ENCODE results near the gene LRRC4C.
"Not testable (repeated sequence)": the region's sequence is repeated elsewhere in the genome, so short reads cannot be mapped to it uniquely, and the experiment has no call there.

Gene LRRC4C

DNA sequence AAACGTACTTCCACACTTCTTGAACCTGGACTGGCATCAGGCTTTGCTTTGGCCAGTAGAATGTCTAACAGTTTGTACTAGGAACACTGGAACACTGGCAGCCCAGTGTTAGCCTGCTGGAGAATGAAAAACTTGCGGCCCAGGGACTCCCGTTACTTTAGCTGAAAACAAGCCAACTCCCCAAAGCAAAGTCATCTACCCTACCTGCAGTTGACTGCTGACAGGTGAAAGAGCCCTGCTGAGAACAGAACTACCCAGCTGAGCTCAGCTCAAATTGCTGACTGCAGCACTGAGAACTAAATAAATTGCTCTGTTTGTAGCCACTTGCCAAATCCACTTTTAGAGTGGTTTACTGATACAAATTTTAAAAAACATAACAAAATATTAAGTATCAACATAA, 342.5 kb downstream of the LRRC4C start:
- DNase-seq (ENCODE audit: low spot score): no peak

DNA sequence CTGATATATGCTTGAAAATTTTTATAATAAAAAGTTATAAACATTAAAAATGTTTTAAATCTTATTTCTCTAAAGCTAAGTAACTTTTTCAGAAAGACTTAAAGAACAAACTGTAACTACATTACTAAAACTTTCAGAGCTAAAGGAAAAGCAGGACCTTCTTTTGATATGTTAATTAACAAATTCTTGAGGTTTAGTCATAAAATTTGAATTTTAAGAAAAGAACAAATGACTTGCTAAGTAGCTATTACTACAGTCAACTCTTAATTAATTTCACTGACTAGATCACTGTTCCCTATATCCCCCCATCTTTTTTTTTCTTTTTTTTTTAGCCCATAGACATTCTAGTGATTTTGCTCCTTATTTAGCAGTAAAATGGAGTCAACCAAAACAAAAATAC, 344.4 kb downstream of the LRRC4C start:
- DNase-seq (ENCODE audit: low spot score): no peak

DNA sequence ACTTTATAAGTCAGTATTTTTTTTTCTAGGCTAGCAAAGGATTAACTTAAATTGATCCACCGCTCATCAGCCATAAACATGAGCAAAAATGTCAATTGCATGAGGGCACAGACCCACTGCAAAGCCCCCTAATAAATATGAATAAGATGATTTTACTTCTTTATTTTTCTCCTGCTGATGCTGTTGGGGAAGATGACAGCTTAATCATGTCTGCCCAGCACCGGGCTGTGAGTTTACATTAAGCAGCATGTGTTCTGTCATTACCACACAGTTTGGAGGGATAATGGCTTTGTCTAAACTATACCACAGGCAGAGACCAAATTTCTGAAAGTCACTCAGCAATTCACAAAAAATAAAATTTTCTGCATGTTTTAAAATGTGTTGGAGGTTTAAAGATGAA, 346.3 kb downstream of the LRRC4C start:
- DNase-seq (ENCODE audit: low spot score): no peak

DNA sequence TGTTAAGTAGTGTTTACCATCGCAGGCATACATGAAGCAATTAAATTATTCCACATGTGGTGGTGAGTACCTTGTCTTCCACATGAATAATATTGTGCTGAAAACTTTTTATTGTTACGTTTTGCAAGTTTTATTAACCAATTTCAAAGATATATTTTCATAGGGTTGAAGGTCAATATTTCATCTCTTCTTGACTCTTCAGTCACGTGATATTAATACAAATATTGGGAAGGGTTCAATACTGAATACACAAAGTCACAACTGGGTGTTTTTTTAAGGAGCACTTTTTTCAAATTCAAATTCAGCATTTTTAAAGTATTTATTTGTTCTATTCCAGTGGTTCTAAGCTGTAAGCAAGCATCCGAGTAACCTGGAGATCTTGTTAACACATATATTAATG, 348.9 kb downstream of the LRRC4C start:
- DNase-seq (ENCODE audit: low spot score): no peak

DNA sequence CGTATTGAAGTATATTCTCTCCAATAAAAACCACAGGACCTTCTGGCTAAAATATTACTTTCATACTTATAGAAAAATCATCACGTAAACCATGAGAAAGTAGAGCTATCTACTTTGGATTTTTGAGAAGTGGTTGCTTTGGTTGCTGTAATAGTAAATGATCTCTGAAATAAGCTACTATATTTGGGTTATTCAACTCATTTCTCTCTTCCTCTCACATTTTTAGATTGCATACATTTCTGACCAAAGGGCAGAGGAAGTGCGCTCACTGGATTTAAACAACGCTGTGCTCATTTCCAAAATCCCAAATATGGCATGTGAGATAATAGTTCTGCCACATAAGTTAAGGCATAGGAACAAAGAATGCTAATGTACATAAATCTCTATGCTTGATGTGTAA, 357.0 kb downstream of the LRRC4C start:
- no peak for DNase-seq (ENCODE audit: low spot score)

DNA sequence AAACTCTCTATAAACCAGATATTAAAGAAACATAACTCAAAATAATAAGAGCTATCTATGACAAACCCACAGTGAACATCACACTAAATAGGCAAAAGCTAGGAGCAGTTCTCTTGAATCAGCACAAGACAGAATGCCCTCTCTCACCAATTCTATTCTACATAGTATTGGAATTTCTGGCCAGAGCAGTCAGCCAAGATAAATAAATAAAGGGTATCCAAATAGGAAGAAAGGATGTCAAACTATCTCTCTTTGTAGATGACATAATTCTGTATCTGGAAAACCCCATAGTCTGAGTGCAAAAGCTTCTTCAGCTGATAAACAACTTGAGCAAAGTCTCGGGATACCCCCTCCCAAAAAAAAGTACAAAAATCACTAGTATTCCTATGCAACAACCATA, 359.8 kb downstream of the LRRC4C start:
- DNase-seq (ENCODE audit: low spot score): no peak

DNA sequence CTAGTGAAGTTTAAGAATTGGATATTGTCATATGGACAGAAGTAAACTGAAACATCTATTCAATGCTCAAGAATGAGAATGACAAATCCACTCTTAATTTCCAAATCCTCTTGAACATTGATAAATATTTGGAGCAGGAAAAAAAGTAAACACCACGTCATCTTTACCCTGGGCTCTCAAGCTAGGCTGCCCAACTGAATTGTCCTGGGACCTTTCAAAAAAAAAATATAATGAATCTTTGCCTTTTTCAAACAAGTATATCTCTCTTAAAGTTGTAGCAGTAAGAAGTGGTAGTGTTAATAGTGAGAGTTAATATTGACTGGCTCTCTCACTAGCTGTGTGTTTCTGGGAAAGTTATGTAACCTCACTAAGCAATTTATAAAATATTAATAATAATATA, 374.3 kb downstream of the LRRC4C start:
- DNase-seq (ENCODE audit: low spot score): no peak

DNA sequence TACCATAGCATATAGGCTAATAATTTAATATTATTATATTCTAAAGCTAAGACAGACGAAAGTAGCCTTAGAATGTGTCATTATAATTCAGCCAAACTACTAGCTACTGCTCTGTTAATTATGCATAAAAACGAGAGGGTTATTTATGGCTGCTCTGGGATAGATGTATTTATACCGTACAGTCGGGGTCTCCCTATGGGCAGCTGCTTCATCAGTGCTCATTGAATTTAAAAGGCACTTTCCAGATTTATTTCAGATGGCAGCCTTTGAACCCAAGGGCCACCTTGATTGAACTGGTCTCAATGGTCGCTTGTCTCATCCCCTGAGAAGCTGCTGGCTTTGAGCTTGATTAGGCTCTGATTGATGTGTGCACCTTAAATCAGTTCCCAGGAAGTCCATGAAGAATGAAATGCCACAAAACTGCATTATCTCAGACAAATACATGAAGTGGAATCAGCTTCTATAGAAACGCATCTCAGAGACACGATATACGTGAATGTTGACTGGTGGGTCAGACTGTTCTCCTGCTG, 377.6 kb downstream of the LRRC4C start:
- DNase-seq (ENCODE audit: low spot score): no peak

DNA sequence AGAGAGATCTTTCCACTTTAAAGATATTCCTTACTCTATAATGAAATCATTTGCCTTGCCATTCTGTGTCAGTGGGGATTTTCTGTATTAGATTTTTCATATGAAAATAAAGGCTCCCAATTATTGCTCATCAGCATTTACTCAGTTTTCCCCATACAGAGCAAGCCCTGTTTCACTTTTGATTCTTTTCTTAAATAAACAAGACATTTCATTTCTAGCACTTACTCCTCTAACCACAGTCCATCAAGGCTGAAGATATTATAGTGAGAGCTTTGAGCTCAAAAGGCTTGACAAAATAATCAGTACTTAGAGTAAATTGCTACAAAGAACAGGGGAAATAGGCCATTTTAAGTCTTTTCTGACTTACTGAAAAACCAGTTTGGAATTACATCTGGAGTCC, 385.1 kb downstream of the LRRC4C start:
- DNase-seq (ENCODE audit: low spot score): no peak

DNA sequence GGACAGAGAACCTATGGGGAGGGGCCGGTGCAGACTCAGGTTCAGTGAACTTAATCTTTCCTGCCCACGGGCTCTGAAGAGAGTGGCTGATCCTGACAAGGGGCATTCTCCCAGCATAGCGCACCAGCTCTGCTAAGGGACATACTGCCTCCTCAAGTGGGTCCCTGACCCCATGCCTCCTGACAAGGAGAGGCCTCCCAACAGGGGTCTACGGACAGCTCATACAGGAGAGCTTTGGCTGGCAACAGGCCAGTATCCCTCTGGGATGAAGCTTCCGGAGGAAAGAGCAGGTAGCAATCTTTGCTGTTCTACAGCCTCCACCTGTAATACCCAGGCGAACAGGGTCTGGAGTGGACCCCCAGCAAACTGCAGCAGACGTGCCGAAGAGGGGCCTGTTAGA, 394.0 kb downstream of the LRRC4C start:
- no peak for DNase-seq (ENCODE audit: low spot score)

DNA sequence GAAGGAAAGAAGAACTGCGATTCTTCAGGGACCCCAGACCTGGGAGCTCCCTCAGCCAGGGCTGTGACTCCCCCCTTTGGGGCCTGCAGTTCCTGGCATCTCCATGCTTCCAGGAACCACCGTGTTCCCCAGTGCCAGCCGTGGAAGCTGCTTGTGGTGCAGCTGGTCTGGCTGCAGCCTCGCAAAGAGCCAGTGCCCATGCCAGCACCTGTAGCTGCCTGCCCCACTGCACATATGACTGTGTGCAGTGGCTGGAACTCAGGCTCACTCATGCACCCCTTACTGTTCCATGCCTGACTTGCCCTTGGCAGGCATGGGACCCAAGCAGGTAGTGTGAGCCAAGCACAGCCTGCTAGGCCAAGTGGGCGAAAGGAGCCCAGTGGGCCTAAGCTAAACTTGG, 401.3 kb downstream of the LRRC4C start:
- DNase-seq (ENCODE audit: low spot score): no peak

DNA sequence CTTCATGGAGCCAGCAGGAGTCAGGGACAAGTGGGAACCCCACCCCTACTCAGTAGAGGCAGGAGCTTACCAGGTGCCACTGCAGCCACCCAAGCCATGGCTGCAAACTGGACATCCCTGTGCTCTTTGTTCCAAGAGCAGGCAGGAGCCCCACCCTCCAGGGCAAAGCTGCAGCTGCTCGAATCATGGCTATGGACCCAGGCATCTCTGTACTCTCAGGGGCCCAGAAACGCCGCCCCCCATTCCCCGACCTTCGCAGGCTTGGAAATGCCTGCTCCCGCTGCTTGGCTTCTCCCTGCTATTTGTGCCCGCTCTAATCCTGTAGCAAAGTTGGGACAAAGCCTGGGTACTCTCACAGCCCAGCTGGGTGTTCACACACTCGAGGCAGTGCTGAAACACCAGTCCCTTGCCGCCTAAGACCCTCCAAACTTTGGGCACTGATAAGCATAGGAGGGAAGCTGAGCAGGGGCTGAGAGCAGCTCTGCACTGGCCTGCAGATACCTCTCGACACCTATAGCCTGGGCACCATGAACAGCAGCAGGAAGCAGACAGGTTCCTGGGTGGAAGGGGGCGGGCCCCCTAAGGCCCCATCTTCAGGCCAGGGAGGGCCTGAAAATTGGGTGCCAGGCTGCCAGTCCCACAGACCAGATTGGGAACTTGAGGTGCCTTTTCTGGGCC, 402.4 kb downstream of the LRRC4C start:
- DNase-seq (ENCODE audit: low spot score): no peak

DNA sequence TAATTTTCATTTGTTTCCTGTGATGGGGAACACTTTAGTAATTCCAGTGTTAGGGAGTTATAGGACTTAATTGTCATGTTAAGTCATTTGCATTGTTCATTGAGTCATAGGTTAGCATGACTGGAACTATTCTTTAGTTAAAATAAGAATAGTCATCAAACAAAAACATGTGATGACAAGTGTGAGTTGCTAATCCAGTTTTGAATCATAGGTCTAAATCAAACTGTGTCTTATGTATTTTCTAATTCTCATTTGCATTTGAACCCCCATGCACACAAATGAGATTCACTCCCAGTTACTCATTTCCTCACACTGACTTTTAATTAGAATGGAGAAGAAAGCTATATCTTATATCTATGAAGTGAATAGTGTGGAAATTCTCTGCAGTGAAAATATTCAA, 405.6 kb downstream of the LRRC4C start:
- DNase-seq (ENCODE audit: low spot score): no peak

DNA sequence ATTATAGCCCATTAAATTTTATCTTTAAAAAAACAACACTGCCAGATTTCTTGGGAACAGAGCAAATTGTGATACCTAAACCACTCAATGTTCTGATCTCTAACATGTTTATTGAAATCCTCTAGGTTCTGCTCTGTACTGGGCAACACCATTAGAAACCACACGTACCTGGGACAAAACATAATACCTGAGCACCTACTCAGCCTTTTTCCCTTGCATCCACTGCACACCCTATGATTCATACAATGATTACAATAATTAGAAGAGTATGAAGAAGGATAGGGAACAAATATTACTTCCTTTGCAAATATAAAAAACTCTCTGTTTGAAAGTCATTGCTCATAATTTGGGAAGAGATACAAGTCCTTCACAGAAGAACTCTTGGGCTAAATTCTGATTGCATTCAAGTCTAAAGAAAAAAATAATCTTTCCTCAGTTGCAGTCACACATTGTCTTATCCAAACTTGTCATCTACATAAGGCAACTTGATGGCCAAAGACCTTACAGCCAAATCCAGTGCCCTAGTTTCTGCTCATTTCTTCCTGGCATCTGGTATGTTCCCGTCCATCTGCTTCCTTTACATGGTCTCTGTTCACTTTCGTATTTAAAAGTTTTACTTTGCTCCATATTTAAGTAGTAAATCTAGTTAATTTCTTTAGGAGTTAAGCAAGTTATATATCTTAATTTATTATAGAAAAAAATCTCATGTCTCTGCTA, 407.4 kb downstream of the LRRC4C start:
- DNase-seq (ENCODE audit: low spot score): no peak

DNA sequence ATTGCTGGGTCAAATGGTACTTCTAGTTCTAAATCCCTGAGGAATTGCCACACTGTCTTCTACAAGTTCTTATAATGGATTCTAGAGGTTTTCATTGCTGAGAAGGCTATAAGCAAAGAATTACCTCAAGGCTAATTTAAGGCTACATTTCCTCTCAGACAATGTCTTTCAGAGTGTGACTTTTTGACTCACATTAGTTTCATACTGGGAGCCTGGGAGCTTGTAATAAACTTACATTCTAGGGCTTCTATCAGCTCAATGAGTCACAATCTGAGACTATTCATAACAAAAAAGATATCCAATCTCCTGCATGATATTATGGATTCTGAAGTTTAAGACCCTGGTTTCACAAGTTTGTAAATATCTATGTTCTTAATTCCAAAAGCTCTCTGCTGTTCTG, 408.7 kb downstream of the LRRC4C start:
- no peak for DNase-seq (ENCODE audit: low spot score)

DNA sequence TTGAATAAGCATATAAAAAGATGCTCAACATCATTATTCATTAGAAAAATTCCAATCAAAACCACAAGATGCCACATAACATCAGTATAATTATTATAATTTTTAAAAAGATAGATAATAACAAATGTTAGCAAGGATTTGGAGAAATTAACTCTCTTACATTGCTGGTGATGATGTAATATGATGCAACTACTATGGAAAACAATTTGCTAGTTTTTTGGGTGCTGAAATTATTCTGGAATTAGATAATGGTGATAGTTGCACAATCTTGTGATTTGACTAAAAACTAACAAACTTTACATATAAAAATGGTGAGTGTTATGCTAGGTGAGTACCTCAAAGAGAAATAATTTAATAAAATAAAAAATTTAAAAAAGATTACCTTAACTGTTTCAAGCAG, 412.2 kb downstream of the LRRC4C start:
- DNase-seq (ENCODE audit: low spot score): no peak

DNA sequence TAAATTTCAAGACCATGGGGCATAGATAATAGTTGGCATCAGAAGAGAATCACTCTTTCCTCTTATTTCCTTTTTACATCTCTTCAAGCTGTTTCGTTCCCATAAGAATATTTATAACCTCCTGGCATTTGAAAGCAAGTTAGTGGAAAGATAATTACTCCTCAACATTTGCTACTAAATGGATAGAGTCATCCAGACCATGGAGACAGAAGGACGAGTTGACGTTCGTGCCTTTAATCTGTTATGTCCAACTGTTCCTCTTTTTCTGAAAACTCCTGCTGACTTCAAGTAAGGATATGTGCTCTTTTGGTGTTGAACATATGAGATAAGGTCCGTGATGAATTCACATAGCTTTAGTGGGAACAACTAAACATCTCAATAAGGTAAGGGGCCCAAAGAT, 414.2 kb downstream of the LRRC4C start:
- DNase-seq (ENCODE audit: low spot score): no peak

DNA sequence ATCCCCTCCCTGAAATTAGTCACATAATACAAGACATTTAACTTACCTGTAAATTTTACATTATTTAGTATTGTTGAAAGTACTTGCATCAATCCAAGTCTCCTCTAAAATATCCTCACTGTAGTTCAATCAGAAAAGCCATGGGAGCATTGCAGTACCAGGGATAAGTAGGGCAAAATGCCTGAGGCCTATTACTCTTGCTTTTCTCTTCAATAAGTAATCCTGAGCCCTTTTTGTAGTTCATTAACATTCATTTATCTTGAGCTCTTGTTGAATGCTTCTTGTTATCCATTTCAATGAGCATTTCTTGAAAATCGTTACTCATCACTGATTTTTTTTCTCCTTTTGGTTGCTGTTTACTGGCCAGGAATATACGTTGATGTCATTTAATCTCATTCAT, 414.7 kb downstream of the LRRC4C start:
- DNase-seq (ENCODE audit: low spot score): no peak

DNA sequence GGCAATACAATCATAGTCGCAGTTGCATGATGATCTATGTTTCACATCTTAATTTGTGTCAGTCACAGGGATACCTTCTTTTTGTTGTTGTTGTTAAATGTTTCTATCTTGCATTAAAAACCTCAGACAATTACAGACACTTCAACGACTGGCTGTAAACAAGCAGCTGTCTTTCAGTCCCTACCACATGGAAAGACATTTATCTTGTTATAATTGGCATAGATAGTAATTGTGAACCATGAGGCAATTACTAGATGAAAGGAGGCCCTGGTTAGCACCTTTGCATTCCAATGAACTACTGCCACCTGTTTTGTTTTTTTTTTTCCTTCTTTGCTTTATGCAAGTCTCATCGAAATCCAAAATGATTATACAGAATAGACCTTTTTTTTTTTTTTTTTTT, 416.8 kb downstream of the LRRC4C start:
- no peak for DNase-seq (ENCODE audit: low spot score)

DNA sequence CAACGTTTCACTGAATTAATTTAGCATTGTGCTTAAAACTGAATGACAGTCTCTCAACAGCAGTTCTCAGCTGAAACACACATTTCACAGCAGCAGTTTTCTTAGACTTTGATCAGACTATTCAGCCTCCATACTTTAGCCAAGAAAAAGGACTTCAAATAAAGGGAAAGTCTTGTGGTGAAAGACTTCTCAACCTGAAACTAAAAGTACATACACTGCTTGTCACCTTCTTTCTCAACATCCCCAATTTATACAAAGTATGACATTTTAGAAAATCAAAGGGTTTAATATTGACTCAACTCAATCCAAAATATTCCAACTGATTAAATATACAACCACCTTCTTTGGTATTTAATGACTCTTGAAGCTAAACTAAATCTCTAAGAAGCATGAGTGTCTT, 419.0 kb downstream of the LRRC4C start:
- DNase-seq (ENCODE audit: low spot score): no peak

DNA sequence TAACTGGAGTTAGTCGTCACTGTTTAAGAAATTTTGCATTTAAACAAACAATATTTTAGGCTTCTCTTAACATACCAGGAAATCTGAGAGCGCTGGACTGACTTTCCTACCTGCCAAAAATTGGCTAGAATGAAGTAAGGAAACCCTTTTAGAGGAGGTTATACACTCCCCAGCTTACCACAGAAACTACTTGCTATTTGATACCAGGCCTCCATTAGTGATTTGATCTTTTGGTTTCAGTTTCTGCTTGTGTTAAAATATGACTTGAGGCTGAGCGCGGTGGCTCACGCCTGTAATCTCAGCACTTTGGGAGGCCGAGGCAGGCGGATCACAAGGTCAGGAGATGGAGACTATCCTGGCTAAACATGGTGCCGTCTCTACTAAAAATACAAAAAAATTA, 419.9 kb downstream of the LRRC4C start:
- no peak for DNase-seq (ENCODE audit: low spot score)

DNA sequence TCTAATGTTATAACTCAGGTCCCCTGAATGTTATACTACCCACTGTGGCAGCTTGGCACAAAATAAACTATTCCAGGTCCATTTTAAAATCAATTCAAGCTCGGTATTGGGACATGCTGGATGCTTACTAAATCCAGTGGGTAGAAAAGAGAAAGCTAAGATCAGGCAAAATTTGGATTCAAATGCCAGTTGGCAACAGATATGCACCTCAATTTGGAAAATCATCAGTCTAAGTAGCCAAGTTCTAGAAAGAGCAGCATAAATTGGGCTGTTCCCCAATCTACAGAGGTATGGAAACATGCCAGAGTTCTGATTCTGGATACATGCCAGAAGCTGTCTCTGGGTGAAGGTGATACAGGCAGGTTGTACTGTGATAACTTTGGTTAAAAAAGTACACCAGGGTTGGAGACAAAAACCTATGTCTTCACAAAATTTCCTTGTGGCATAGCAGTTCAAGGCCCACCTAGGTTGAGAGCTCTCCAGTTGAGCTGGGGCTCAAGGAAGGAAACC, 427.8 kb downstream of the LRRC4C start:
- DNase-seq (ENCODE audit: low spot score): no peak

DNA sequence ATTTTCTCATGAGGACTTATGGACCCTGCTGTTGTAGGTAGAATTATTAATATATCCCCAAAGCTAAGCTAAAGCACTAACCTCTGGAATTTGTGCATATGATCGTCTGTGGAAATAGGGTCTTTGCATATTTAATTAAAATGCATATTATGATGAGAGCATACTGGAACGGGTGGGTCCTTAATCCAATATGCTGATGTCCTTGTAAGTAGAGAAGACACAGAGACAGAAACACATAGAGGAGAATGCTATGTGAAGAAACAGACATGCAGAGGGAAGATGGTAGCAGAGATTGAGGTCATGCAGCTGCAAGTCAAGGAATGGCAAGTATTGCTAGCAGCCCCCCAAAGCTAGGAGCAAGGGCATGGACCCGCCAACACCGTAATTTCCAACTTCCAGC, 439.2 kb downstream of the LRRC4C start:
- DNase-seq (ENCODE audit: low spot score): no peak

DNA sequence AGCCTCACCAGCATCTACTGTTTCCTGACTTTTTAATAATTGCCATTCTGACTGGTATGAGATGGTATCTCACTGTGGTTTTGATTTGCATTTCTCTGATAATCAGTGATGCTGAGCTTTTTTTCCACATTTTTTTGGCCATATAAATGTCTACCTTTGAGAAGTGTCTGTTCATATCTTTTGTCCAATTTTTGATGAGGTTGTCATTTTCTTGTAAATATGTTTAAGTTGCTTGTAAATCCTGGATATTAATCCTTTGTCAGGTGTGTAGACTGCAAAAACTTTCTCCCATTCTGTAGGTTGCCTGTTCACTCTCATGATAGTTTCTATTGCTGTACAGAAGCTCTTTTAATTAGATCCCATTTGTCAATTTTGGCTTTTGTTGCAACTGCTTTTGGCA, 439.8 kb downstream of the LRRC4C start:
- DNase-seq (ENCODE audit: low spot score): not testable (repeated sequence)
